ENCODE data around the gene TMEM131L. TPM values are rescaled to one million over a fixed set of nuclear protein-coding genes. Genes with fewer than 3 reads are reported as not detected.

TMEM131L gene
- total and polyA plus RNA-seq, 4 donors: 4.9 to 41.3 (median 12.9) TPM

DNA sequence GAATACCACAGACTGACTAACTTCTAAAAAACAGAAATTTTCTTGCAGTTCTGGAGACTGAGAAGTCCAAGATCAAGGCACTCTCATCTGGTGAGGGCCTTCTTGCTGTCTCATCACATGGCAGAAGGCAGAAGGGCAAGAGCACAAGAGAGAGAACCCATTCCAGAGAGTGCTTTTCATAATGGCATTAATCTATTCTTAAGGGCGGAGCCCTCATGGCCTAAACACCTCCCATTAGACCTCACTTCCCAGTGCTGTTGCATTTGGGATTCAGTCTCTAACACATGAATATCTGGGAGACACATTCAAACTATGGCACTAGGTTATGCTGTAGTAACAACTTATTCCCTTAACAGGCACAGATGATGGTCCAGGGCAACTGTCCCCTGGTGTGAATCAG is 180.8 kb downstream of the TMEM131L start:
- H3K27me3 ChIP-seq (ENCODE audit: control insufficient read depth in 4 of 4, insufficient read depth in 4 of 4, low read length in 3 of 4): no peaks in the 10 kb centered on the region
- H3K27ac ChIP-seq (ENCODE audit: low read depth in 1 of 2, low read length in 2 of 2): no peak overlapping the region
- H3K9me3 ChIP-seq (ENCODE audit: control insufficient read depth in 4 of 4, low read length in 3 of 4): peaks cover 0 to 3% (median 0%) of the 10 kb centered on the region in 4 donors
- TF ChIP-seq JUND (IDR thresholded peaks at IDR 0.05) (no peak), YY1 (IDR thresholded peaks at IDR 0.05) (no peak), RXRA (IDR thresholded peaks at IDR 0.05) (no peak), TAF1 (conservative IDR thresholded peaks at IDR 0.05) (no peak)
- TF ChIP-seq, protein P1, sequence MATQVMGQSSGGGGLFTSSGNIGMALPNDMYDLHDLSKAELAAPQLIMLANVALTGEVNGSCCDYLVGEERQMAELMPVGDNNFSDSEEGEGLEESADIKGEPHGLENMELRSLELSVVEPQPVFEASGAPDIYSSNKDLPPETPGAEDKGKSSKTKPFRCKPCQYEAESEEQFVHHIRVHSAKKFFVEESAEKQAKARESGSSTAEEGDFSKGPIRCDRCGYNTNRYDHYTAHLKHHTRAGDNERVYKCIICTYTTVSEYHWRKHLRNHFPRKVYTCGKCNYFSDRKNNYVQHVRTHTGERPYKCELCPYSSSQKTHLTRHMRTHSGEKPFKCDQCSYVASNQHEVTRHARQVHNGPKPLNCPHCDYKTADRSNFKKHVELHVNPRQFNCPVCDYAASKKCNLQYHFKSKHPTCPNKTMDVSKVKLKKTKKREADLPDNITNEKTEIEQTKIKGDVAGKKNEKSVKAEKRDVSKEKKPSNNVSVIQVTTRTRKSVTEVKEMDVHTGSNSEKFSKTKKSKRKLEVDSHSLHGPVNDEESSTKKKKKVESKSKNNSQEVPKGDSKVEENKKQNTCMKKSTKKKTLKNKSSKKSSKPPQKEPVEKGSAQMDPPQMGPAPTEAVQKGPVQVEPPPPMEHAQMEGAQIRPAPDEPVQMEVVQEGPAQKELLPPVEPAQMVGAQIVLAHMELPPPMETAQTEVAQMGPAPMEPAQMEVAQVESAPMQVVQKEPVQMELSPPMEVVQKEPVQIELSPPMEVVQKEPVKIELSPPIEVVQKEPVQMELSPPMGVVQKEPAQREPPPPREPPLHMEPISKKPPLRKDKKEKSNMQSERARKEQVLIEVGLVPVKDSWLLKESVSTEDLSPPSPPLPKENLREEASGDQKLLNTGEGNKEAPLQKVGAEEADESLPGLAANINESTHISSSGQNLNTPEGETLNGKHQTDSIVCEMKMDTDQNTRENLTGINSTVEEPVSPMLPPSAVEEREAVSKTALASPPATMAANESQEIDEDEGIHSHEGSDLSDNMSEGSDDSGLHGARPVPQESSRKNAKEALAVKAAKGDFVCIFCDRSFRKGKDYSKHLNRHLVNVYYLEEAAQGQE (IDR thresholded peaks at IDR 0.05): no peak
- TF ChIP-seq, protein P2, sequence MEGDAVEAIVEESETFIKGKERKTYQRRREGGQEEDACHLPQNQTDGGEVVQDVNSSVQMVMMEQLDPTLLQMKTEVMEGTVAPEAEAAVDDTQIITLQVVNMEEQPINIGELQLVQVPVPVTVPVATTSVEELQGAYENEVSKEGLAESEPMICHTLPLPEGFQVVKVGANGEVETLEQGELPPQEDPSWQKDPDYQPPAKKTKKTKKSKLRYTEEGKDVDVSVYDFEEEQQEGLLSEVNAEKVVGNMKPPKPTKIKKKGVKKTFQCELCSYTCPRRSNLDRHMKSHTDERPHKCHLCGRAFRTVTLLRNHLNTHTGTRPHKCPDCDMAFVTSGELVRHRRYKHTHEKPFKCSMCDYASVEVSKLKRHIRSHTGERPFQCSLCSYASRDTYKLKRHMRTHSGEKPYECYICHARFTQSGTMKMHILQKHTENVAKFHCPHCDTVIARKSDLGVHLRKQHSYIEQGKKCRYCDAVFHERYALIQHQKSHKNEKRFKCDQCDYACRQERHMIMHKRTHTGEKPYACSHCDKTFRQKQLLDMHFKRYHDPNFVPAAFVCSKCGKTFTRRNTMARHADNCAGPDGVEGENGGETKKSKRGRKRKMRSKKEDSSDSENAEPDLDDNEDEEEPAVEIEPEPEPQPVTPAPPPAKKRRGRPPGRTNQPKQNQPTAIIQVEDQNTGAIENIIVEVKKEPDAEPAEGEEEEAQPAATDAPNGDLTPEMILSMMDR (IDR thresholded peaks at IDR 0.05; ENCODE audit: low read depth, low read length, missing input control): no peak
- no peak overlapping the region for H3K4me3 ChIP-seq (ENCODE audit: low read depth in 1 of 3, low read length in 3 of 3)
- DNase-seq (ENCODE audit: low spot score): no peak
- no peaks in the 10 kb centered on the region for H3K36me3 ChIP-seq (ENCODE audit: control insufficient read depth in 4 of 4, insufficient read depth in 3 of 4, low read depth in 1 of 4, low read length in 3 of 4)
- 95% methylated on average over 1 of the region's 1 CpG for WGBS
- no peak overlapping the region for H3K9ac ChIP-seq (ENCODE audit: low read depth in 1 of 2, low read length in 2 of 2)
- no peaks in the 10 kb centered on the region for H3K4me1 ChIP-seq (ENCODE audit: control insufficient read depth in 4 of 4, insufficient read depth in 4 of 4, low read length in 3 of 4)

DNA sequence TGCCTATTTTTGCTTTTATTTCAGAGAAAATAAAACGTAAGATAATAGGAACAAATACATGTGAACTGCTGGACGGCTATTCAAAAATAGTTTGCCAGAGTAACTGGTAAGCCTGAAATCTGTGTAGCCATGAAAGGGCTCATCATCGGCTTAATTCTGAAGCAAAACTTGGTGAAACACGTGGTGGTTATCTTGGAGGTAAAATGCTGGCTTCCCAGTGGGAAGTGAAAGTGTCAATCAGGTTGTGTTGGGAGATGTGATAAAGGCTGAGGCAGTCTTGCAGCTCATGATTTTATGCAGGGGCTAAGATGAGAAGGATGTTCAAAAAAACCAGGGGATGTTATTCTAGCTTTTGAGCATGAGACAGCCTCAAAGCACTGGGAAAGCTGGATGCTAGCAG is 181.8 kb downstream of the TMEM131L start:
- WGBS: 65% methylated on average over 4 of the region's 4 CpGs
- no peak overlapping the region for H3K4me3 ChIP-seq (ENCODE audit: low read depth in 1 of 3, low read length in 3 of 3)
- no peak for TF ChIP-seq HNF4G (IDR thresholded peaks at IDR 0.05)
- TF ChIP-seq, protein P1 (IDR thresholded peaks at IDR 0.05): no peak
- no peaks in the 10 kb centered on the region for H3K27me3 ChIP-seq (ENCODE audit: control insufficient read depth in 4 of 4, insufficient read depth in 4 of 4, low read length in 3 of 4)
- H3K4me1 ChIP-seq (ENCODE audit: control insufficient read depth in 4 of 4, insufficient read depth in 4 of 4, low read length in 3 of 4): no peaks in the 10 kb centered on the region
- no peak overlapping the region for H3K9ac ChIP-seq (ENCODE audit: low read depth in 1 of 2, low read length in 2 of 2)
- no peaks in the 10 kb centered on the region for H3K36me3 ChIP-seq (ENCODE audit: control insufficient read depth in 4 of 4, insufficient read depth in 3 of 4, low read depth in 1 of 4, low read length in 3 of 4)
- peaks cover 0 to 3% (median 0%) of the 10 kb centered on the region in 4 donors for H3K9me3 ChIP-seq (ENCODE audit: control insufficient read depth in 4 of 4, low read length in 3 of 4)
- H3K27ac ChIP-seq (ENCODE audit: low read depth in 1 of 2, low read length in 2 of 2): no peak overlapping the region
- DNase-seq (ENCODE audit: low spot score): no peak

DNA sequence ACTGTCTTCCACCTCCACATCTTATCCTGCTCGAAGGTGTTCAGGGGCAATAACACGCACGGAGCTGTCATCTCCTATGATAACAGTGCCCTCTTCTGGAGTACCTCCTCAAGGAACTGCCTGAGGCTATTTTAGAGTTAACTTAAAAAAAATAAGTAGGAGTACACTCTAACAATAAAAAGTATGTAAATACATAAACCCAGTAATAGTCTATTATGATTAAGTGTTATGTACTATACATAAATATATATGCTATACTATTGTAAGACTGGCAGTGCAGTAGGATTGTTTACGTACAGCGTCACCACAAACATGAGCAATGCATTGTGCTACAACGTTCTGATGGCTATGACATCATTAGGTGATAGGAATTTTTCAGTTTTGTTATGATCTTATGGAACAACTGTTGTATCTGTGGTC is 183.4 kb downstream of the TMEM131L start:
- Histone ChIP-seq H3K9me3 (ENCODE audit: control insufficient read depth in 4 of 4, low read length in 3 of 4) (peaks cover 0 to 3% (median 0%) of the 10 kb centered on the region in 4 donors), H3K27ac (ENCODE audit: low read depth in 1 of 2, low read length in 2 of 2) (no peak overlapping the region), H3K36me3 (ENCODE audit: control insufficient read depth in 4 of 4, insufficient read depth in 3 of 4, low read depth in 1 of 4, low read length in 3 of 4) (no peaks in the 10 kb centered on the region), H3K9ac (ENCODE audit: low read depth in 1 of 2, low read length in 2 of 2) (no peak overlapping the region), H3K27me3 (ENCODE audit: control insufficient read depth in 4 of 4, insufficient read depth in 4 of 4, low read length in 3 of 4) (no peaks in the 10 kb centered on the region), H3K4me1 (ENCODE audit: control insufficient read depth in 4 of 4, insufficient read depth in 4 of 4, low read length in 3 of 4) (no peaks in the 10 kb centered on the region), H3K4me3 (ENCODE audit: low read depth in 1 of 3, low read length in 3 of 3) (no peak overlapping the region)
- DNase-seq (ENCODE audit: low spot score): no peak
- 58% methylated on average over 6 of the region's 6 CpGs for WGBS
- no peak for TF ChIP-seq SP1 (IDR thresholded peaks at IDR 0.05)
- TF ChIP-seq RAD21 (IDR thresholded peaks at IDR 0.05): peak; percentile 19 to 30
- TF ChIP-seq EGR1 (IDR thresholded peaks at IDR 0.05; ENCODE audit: low read depth in 2 of 2): no peak
- TF ChIP-seq FOXA1 (IDR thresholded peaks at IDR 0.05): no peak
- no peak for TF ChIP-seq HNF4G (IDR thresholded peaks at IDR 0.05)
